ENCODE data around the gene ABHD12. TPM values are rescaled to one million over a fixed set of nuclear protein-coding genes. Genes with fewer than 3 reads are reported as not detected.

ABHD12 gene
- total RNA-seq, 1 experiment from 2014 or later: 33.2 TPM

DNA sequence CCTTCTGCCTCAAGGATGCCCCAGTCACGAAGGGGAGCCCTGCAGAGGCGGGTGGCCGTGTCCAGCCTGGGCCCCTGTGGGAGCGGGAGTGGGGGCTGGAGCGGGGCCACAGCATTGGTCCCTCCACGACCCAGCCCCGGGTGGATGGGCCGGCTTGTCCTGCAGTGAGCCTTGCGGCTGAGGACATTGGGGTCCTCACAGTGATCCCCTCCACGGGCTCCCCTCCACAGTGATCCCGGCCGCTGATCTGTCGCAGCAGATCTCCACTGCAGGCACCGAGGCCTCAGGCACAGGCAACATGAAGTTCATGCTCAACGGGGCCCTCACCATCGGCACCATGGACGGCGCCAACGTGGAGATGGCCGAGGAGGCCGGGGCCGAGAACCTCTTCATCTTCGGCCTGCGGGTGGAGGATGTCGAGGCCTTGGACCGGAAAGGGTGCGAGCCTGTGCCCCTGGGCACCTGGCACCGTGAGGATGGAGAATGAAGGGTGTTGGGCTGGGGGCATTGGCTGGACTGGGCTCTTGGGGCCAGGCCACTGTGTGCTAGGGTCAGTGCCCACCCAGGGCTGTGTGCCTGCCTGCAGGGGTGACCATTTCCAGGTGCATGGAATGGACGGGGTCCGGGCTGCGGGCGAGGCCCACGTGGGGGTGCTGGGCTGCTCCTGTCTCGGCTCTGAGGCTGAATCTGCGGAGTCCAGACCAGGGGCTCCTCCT lies 98.3 kb downstream of the ABHD12 start:
- no peaks in the 10 kb centered on the region for H3K27me3 ChIP-seq
- peaks cover 20% of the 10 kb centered on the region; the same call in 1 of the 2 replicates for H3K36me3 ChIP-seq
- H3K27ac ChIP-seq: no peak overlapping the region
- H3K4me3 ChIP-seq: no peak overlapping the region
- H3K4me1 ChIP-seq: peaks cover 33% of the 10 kb centered on the region
- DNase-seq: no peak
- H3K9me3 ChIP-seq (replicated peaks): no peaks in the 10 kb centered on the region

DNA sequence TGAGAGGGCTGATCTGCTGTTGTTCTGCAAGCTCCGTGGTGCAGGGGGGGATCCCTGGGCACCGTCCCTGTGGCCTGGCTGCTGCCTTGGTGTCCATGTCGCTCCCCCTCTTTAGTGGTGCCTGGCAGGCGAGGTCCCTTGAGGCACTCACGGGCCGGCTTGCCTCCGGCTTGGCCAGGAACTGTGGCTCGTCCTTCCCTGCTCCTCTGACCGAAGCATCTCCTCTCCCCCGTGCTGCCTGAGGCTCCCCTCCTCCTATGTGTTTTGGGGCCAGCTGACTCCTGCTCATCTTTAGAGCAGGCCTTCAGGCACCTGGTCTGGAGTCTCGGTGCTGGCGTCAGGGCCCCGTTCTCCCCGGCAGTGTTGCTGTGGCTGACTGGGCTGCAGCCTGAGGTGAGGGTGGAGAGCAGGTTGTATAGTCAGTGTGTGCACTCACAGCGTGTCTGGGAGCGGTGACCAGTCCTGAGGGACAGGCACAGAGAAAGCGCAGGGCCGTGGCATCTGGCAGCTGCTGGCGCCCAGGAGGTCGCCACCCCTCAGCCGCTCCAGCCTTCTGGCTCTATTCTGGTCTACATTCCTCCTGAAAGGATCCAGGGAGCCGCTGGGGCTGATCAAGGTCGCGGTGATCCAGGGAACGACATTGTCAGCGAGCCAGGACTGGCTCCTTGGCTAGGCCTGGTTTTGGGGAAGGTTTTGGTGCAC lies 99.1 kb downstream of the ABHD12 start:
- DNase-seq: no peak
- Histone ChIP-seq H3K4me1 (peaks cover 31% of the 10 kb centered on the region), H3K27me3 (no peaks in the 10 kb centered on the region), H3K36me3 (peaks cover 20% of the 10 kb centered on the region), H3K27ac (no peak overlapping the region), H3K9me3 (replicated peaks) (no peaks in the 10 kb centered on the region), H3K4me3 (no peak overlapping the region)

DNA sequence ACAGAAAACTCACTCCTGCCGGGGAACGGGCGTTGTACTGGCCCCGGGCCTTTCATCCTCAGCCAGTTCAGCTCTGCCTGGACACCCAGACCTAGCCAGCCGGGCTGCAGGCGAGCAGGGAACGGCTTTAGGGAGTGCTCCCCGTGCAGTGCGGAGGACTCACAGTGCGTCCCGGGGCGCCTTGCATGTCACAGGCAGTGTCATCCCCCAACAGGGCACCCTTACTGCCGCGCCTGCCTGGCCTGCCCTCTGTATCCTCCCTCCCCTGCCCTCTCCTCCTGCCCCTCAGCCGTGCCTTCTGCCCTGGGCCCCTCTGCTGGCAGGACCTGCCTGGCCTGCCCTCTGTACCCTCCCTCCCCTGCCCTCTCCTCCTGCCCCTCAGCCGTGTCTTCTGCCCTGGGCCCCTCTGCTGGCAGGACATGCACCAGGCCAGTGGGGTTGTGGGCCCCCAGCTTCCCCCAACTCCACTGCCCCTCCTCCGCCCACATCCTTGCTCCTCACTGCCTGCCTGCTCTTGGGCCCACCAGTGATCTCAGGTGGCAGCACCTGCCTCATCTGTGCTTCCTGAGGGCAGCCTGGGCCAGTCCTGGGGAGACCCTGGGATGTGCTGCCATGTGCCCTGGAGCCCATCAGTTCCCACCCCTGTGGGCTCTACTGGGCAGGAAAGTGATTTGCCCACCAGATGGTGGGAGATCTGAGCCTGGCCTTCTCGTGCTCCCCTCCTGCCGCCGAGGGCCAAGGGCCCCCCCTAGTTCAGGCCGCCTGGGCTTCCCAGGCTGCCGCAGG lies 99.8 kb downstream of the ABHD12 start:
- H3K4me3 ChIP-seq: no peak overlapping the region
- no peaks in the 10 kb centered on the region for H3K9me3 ChIP-seq (replicated peaks)
- no peak for DNase-seq
- H3K27me3 ChIP-seq: no peaks in the 10 kb centered on the region
- H3K27ac ChIP-seq: no peak overlapping the region
- H3K36me3 ChIP-seq: peaks cover 26% of the 10 kb centered on the region
- H3K4me1 ChIP-seq: peaks cover 24% of the 10 kb centered on the region

DNA sequence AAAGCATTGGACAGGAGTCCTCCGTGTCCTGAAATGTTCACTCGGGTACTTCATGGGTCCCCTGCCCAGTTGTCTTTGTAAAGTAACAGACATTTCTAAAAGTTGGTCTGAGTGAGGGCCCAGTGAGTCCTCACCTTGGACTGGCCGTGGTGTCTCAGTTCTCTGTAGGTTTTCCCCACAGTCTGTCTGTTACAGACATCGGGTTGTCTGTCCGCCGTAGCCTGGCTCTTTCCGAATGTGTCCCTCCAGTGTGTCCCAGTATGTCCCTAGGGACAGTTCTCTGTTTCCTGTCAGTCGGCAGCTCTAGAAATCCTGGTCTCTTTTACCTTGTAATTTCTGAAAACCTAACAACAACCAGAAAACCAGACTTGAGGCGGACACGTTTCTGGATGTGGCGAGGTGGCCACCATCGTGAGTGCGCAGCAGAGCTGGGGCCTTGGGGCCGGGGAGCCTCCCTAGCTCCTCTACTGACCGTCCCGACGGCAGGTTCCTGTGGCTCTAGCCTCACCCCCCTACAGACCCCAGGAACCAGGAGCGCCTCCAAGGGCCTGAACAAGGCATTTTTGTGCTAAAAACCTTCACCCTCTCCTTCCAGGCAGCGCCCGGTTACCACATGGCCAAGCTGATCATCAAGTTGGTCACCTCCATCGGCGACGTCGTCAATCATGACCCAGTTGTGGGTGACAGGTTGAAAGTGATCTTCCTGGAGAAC lies 100.6 kb downstream of the ABHD12 start:
- Histone ChIP-seq H3K36me3 (peaks cover 34% of the 10 kb centered on the region), H3K27me3 (no peaks in the 10 kb centered on the region), H3K4me3 (no peak overlapping the region), H3K4me1 (peaks cover 16% of the 10 kb centered on the region), H3K9me3 (replicated peaks) (no peaks in the 10 kb centered on the region), H3K27ac (no peak overlapping the region)
- no peak for DNase-seq

DNA sequence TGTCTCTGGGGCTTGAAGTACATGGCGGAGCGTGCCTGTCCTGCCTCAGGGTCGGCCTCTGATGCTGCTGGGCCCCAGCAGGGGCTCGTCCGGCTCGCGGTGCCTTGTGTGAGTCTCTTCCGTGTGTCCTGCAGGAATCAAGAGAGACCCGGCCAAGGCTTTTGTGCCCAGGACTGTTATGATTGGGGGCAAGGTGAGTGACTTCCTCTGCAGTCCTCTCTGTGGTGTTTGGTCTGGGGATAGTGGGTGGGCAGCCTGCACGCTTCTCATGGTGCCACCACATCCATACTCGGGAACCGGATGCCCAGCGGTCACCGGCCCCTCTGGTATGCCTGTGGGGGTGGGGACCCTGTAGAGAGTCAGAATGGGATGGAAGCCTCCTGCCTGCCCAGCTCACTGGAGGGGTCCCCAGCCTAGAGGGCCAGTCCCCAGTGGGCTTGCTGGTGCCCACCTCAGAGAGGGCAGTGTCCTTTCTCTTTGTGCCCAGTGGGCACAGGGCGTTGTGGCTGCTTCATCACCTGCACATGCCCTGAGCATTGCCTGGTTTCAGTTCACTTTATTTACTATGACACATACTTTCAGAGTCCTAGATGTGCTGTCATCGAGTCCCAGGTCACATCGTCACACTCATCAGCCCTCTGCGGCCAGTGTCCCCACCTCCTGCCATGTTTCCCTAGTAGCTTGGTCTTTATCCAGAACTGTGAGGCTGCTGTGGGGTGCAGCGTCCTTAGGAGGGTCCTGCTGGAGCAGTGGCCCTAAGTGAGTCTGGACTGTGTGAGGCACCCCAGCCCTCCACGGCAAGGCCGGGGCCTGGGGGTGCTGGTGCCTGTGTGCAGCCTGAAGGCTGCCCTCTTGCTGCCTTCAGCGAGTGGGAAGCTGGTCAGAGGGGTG lies 102.1 kb downstream of the ABHD12 start:
- Histone ChIP-seq H3K4me1 (peaks cover 4% of the 10 kb centered on the region), H3K36me3 (peaks cover 44% of the 10 kb centered on the region), H3K27me3 (no peaks in the 10 kb centered on the region), H3K27ac (no peak overlapping the region), H3K9me3 (replicated peaks) (no peaks in the 10 kb centered on the region), H3K4me3 (no peak overlapping the region)
- no peak for DNase-seq

DNA sequence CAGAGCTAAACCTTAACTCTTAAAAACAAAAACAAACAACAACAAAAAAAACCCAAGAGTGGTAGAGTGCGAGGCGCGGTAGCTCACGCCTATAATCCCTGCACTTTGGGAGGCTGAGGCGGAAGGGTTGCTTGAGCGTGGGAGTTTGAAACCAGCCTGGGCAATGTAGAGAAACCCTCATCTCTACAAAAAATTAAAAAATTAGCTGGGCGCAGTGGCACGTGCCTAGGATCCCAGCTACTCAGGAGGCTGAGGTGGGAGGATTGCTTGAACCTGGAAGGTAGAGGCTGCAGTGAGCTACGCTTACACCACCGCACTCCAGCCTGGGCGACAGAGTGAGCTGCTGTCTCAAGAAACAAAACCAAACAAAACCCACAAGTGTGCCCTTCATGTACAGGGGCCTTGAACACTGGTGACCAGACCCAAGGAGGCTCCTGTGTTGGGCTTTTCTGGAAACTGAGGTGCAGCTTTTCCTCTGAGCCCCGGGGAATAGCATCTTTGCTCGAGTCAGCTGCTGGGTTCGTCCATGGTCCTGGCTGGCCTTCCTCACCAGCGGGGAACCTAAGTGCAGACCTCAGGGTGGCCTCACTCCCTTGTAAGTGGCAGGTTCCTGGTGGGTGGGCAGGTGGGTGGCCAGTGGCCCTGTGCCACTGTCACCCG lies 102.9 kb downstream of the ABHD12 start:
- no peaks in the 10 kb centered on the region for H3K27me3 ChIP-seq
- peaks cover 44% of the 10 kb centered on the region for H3K36me3 ChIP-seq
- no peak overlapping the region for H3K4me3 ChIP-seq
- peak in 1 of 2 experiments; percentile 2 for DNase-seq
- no peak overlapping the region for H3K27ac ChIP-seq
- H3K4me1 ChIP-seq: no peaks in the 10 kb centered on the region
- no peaks in the 10 kb centered on the region for H3K9me3 ChIP-seq (replicated peaks)

DNA sequence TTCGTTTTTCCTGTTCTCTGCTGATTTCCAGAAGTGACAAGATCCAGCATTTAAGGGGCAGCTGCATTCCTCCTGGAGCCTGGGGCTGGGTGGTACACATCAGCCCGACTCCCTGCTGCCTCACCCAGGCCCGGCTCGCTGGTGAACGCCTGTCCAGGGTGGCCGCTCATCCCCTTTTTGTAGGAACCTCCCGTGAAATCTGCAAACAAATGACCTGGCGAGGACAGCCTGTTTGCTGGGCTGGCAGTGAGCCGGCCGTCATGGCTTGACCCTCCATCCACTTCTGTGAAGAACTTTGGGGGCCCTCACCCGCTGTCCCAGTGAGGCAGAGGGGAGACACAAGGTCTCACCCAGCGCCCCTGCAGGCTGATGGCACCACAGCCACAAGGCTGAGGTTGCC lies 103.7 kb downstream of the ABHD12 start:
- H3K4me3 ChIP-seq: no peak overlapping the region
- H3K36me3 ChIP-seq: peaks cover 44% of the 10 kb centered on the region
- no peaks in the 10 kb centered on the region for H3K9me3 ChIP-seq (replicated peaks)
- peaks cover 3% of the 10 kb centered on the region for H3K4me1 ChIP-seq
- H3K27ac ChIP-seq: no peak overlapping the region
- no peak for DNase-seq
- no peaks in the 10 kb centered on the region for H3K27me3 ChIP-seq

DNA sequence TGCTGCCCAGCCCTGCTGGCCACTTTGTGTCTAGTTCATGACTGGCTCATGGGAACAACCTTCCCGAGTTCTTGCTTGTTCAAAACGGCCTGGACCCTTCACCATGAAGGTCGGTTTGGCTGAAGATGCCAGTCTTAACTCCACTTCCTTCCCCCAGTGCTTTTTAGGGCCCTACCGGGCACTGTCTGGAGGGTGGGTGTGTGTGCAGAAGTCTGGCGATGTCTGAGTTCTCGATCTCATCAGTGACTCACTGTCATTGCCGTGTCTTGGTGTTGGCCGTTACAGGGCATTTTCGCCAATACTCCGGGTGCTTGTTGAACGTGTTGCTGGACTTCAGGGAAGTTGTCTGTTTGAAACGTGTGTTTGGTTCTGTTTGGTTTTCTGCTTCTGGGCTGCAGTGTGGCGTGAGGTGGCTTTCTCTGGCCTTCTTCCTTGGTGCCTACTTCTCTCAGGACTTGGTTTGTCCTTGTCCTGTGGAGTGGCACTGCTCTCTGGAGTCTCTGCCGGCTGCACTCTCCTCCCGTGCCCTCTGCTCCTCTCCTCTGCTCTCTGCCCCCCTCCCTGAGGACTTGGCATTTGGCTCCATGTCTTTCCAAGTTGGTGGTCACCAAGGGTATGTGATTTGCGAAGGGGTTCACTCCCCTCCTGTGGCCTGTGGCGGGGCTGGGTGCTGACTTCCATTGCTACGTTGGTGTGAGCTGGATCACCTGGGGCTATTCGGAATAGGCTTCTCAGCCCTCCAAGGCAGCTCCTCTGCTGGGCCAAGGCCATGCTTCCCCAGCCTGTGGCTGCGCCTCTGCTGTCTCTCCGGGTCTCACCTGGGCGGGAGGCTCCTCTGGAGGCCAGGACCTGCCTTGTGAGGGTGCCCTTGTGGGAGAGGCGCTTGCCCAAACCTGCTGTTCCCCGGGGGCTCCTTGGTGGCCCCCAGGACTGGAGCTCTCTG lies 104.5 kb downstream of the ABHD12 start:
- peak in 1 of 2 experiments; percentile 3 for DNase-seq
- no peaks in the 10 kb centered on the region for H3K27me3 ChIP-seq
- peaks cover 41% of the 10 kb centered on the region for H3K36me3 ChIP-seq
- peaks cover 11% of the 10 kb centered on the region for H3K4me1 ChIP-seq
- H3K9me3 ChIP-seq (replicated peaks): no peaks in the 10 kb centered on the region
- H3K4me3 ChIP-seq: no peak overlapping the region
- H3K27ac ChIP-seq: no peak overlapping the region

DNA sequence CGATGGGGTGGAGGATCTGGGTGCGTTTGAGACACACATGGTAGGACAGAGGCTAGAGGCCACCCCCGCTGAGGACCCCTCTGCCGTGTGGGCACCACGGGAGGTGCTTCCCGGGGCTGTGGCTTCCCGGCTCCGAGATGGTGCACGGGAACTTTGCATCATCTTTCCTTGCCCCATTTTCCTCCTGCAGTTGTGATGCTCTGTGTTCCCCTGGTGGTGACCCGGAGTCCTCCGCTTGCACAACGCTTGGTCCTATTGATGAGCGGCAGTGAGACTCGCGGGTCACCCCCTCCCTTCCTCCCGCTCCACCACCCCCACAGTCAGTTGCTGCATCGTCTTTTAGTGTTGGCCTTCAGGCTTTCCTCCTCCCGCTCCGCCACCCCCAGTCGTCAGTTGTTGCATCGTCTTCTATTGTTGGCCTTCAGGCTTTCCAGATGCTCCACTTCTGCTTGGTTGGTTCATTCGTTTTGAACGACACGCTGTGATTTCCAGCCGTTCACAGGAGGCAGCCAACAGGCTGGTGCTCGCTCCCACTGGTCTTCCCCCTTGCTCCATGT lies 105.5 kb downstream of the ABHD12 start:
- no peak overlapping the region for H3K27ac ChIP-seq
- H3K4me1 ChIP-seq: peaks cover 16% of the 10 kb centered on the region
- peaks cover 50% of the 10 kb centered on the region for H3K36me3 ChIP-seq
- H3K27me3 ChIP-seq: no peaks in the 10 kb centered on the region
- no peak for DNase-seq
- H3K9me3 ChIP-seq (replicated peaks): no peaks in the 10 kb centered on the region
- no peak overlapping the region for H3K4me3 ChIP-seq

DNA sequence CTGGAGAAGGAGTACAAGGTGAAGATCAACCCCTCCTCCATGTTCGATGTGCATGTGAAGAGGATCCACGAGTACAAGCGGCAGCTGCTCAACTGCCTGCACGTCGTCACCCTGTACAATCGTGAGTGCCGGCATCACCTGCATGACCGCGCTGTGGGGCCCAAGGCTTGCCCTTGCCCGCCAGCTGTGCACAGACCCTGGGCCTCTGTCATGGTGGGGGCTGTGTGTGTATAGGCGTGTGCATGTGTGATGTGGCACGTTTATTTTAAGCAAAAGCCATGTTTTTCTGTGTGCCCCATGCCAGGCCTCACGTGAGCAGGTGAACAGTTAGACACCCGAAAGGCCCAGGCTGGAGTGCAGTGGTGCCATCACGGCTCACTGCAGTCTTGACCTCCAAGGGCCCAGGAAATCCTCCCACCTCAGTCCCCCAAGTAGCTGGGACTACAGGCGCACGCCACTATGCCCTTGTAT lies 106.5 kb downstream of the ABHD12 start:
- H3K27me3 ChIP-seq: no peaks in the 10 kb centered on the region
- no peak overlapping the region for H3K4me3 ChIP-seq
- no peaks in the 10 kb centered on the region for H3K9me3 ChIP-seq (replicated peaks)
- H3K36me3 ChIP-seq: peaks cover 48% of the 10 kb centered on the region
- no peak for DNase-seq
- H3K4me1 ChIP-seq: peaks cover 16% of the 10 kb centered on the region
- no peak overlapping the region for H3K27ac ChIP-seq

DNA sequence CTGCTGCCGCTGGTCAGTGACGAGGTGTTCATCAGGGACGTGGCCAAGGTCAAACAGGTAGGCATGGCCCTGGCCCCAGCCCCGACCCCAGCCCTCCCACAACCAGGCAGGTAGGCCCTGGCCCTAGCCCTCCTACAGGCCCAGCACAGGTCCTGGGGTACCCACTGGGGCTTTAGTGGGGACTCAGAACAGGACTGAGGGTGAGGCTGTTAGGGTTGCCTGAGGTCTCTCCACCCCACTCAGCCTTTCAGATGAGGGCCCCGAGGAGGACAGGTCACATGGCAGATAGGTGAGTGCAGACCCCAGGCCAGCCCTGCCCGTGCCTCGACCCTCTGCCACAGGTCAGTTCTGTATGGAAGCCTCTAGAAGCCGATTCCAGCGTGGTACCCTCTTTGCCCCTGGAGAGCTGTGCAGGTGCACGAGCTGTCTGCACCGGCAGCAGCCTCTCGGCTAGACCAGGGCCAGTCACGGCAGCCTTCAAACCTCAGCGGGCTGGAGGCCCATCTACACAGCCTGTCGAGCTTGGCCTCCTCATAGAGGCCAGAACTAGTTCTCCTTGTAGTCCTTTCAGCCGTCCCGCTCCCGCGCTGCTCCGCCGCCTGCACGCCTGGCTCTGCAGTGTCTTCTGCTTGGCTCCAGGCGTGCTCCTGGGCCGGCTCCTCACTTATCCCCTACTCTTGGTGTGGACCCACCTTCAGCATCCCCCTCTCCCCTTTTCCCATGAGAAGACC lies 107.2 kb downstream of the ABHD12 start:
- H3K9me3 ChIP-seq (replicated peaks): no peaks in the 10 kb centered on the region
- peaks cover 16% of the 10 kb centered on the region for H3K4me1 ChIP-seq
- DNase-seq: no peak
- H3K27me3 ChIP-seq: no peaks in the 10 kb centered on the region
- H3K4me3 ChIP-seq: no peak overlapping the region
- peaks cover 55% of the 10 kb centered on the region for H3K36me3 ChIP-seq
- no peak overlapping the region for H3K27ac ChIP-seq

DNA sequence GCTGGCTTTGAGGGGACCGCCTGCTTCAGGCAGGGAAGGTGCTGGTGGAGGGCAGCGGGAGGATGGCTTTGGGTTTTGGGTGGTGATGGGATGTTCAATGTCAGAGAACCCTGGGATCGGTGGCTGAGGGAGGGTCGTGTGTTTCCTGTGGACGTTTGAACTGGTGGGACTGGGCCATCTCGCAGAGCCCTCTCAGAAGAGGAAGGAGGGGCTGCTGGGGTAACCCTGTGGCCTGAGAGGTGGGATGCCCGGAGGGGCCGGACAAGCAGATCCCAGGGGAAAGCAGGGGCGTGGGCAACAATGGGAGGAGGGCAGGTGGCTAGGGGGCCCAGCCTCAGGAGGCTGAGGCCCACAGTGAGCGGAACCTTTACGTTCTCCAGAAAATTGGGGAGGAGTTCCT lies 107.8 kb downstream of the ABHD12 start:
- Histone ChIP-seq H3K36me3 (peaks cover 58% of the 10 kb centered on the region), H3K4me3 (no peak overlapping the region), H3K9me3 (replicated peaks) (no peaks in the 10 kb centered on the region), H3K4me1 (peaks cover 16% of the 10 kb centered on the region), H3K27ac (no peak overlapping the region), H3K27me3 (no peaks in the 10 kb centered on the region)
- DNase-seq: no peak

Measured in SJCRH30 (cell line).